Duodenal mucosa (tissue), 2 donors: Measurements from ENCODE around the gene RHCE.
"Not testable (repeated sequence)": the region's sequence is repeated elsewhere in the genome, so short reads cannot be mapped to it uniquely, and the experiment has no call there.

Experiments used
- H3K27ac ChIP-seq: one replicate; pipeline ENCODE4 v1.7.0; 2013; ENCODE audit warnings: low read depth, low read length
- H3K27me3 ChIP-seq, 2 donors: one replicate each; pipeline ENCODE4 v1.7.0; 2013; ENCODE audit warnings: low read length in 2 of 2, control low read depth in 1 of 2; ENCODE audit not compliant: insufficient read depth in 2 of 2, control insufficient read depth in 1 of 2
- H3K36me3 ChIP-seq, 2 donors: one replicate each; pipeline ENCODE4 v1.7.0; 2013; ENCODE audit warnings: low read length in 2 of 2, control low read depth in 1 of 2; ENCODE audit not compliant: insufficient read depth in 2 of 2, control insufficient read depth in 1 of 2
- H3K4me1 ChIP-seq, 2 donors: one replicate each; pipeline ENCODE4 v1.7.0; 2013; ENCODE audit warnings: low read length in 2 of 2, control low read depth in 1 of 2; ENCODE audit not compliant: insufficient read depth in 2 of 2, control insufficient read depth in 1 of 2
- H3K4me3 ChIP-seq, 2 donors: one replicate each; pipeline ENCODE4 v1.7.0; 2013; ENCODE audit warnings: low read length in 2 of 2, low read depth in 1 of 2
- H3K9ac ChIP-seq, 2 donors: one replicate each; pipeline ENCODE4 v1.7.0; 2013; ENCODE audit warnings: low read length in 2 of 2, low read depth in 1 of 2
- H3K9me3 ChIP-seq, 2 donors: one replicate each; pipeline ENCODE4 v1.7.0; 2013; ENCODE audit warnings: low read length in 2 of 2, control low read depth in 1 of 2; ENCODE audit not compliant: control insufficient read depth in 1 of 2

RHCE gene

DNA sequence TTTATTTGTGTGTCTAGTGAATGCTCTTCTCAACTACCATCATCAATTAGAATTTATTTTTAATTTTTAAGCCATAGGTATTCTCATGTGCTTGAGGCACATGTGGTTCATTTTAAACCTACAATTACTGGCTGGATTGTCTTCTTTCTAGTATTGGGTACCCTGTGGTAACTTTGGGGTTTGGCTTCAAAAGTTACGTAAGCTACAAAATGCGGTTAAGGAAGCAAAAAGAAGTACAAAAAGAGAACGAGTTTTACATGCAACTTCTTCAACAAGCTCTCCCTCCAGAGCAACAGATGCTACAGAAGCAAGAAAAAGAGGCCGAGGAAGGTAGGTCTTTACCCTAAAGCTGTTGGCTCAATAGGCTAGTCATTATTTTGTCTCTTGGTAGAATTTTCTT lies 35.9 kb upstream of the RHCE start:
- no peak overlapping the region for H3K4me3 ChIP-seq
- no peaks in the 10 kb centered on the region for H3K9me3 ChIP-seq
- no peak overlapping the region for H3K9ac ChIP-seq
- H3K27me3 ChIP-seq, result no peaks in the 10 kb centered on the region
- H3K36me3 ChIP-seq, result peaks cover 4 to 29% of the 10 kb centered on the region in 2 donors
- H3K27ac ChIP-seq, result no peak overlapping the region
- H3K4me1 ChIP-seq, result no peaks in the 10 kb centered on the region

- H3K4me3 ChIP-seq, result no peak overlapping the region
- H3K27me3 ChIP-seq, result no peaks in the 10 kb centered on the region
- no peak overlapping the region for H3K9ac ChIP-seq
- H3K27ac ChIP-seq, result no peak overlapping the region
- H3K36me3 ChIP-seq, result peaks cover 0 to 13% of the 10 kb centered on the region in 2 donors
- H3K9me3 ChIP-seq, result no peaks in the 10 kb centered on the region
- no peaks in the 10 kb centered on the region for H3K4me1 ChIP-seq
These were observed 31.3 kb upstream of the RHCE start for GRCh38 chr1:25451908-25452307.

DNA sequence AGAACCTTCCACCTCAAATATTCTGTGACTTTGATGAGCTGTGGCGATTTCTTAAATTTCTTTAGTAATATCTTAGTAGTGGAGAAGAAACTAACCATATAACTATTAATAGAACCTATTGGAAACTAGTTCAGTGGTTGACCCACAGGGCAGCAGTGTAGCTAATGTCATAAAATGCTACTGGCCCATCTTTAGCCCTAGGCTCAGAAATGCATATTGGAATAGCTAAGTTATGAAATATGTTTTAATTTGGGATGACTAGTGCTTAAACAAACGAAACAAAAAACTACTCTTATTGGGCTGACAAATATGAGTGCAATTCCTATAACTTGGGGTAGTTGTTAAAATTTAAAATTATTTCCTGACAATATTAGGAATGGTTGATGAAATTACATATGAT lies 30.3 kb upstream of the RHCE start:
- Histone ChIP-seq H3K9me3 (no peaks in the 10 kb centered on the region), H3K9ac (no peak overlapping the region), H3K36me3 (peaks cover 0 to 7% of the 10 kb centered on the region in 2 donors), H3K4me1 (no peaks in the 10 kb centered on the region), H3K27ac (no peak overlapping the region), H3K4me3 (no peak overlapping the region), H3K27me3 (no peaks in the 10 kb centered on the region)

GRCh38 chr1:25447547-25447946 lies 26.9 kb upstream of the RHCE start:
- H3K27ac ChIP-seq, result no peak overlapping the region
- no peaks in the 10 kb centered on the region for H3K27me3 ChIP-seq
- no peak overlapping the region for H3K4me3 ChIP-seq
- H3K9me3 ChIP-seq, result no peaks in the 10 kb centered on the region
- peaks cover 0 to 2% of the 10 kb centered on the region in 2 donors for H3K36me3 ChIP-seq
- no peaks in the 10 kb centered on the region for H3K4me1 ChIP-seq
- H3K9ac ChIP-seq, result no peak overlapping the region

DNA sequence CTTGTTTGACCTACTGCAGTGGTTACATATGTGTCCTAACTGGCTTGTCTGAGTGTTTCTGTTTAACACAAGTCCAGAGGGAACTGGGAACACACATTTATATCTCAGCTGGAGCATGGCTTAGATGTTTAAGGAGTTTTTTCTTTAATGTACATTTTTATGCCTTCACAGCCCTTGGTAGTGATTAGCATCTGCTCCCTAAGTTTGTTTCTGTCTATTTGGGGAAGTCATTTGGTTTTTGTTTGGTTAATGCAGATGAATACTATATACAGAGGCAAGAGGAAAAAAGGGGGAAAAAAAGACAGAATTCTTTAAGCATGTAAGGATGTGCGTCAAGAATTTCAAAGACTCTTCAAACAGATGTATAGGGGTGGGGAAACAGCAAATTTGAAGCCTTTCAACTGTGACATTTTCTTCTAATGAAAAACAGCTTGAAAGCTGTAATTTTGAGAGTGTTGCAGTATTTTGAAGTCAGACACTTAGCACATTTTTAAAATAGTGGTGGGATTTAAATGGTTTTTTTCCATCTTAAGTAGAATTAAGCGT lies 25.4 kb upstream of the RHCE start:
- no peak overlapping the region for H3K9ac ChIP-seq
- H3K36me3 ChIP-seq, result peaks cover 0 to 2% of the 10 kb centered on the region in 2 donors
- H3K9me3 ChIP-seq, result no peaks in the 10 kb centered on the region
- no peak overlapping the region for H3K4me3 ChIP-seq
- H3K27ac ChIP-seq, result no peak overlapping the region
- no peaks in the 10 kb centered on the region for H3K27me3 ChIP-seq
- H3K4me1 ChIP-seq, result no peaks in the 10 kb centered on the region

GRCh38 chr1:25444604-25445003 lies 24.0 kb upstream of the RHCE start:
- not testable (repeated sequence) for H3K9ac ChIP-seq, H3K27me3 ChIP-seq, H3K9me3 ChIP-seq, H3K27ac ChIP-seq, H3K4me1 ChIP-seq, H3K36me3 ChIP-seq, H3K4me3 ChIP-seq

DNA sequence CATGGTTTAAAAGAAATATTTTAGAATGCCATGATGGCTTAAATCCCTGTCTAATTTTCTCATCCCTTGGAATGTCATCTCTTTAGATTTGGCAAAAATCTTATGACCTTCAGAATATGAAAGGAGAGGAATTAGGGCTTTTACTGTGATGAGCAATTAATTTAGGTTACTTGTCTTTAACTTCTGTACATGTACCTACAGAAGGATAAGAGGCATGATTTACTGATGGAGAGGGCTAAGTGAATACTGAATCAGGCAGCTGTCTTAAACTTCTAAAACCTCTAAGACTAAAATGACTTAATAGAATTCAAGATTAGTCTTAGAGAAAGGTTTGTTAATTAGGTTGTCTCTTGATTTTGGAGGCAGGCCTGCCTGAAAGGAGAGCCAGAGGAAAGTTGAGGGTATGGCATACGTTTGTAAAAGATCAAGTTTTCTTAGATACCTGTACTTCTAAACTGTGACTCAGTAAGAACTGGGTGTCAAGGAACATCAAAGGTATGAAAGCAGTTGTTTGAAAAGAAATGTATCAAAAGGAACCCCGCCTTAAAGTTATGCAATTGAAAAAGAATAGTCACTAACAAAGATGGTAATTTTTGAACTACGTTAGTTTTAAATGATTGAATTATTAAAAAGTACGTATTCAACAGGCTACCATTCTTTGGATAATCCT lies 22.5 kb upstream of the RHCE start:
- H3K9ac ChIP-seq, result no peak overlapping the region
- H3K27ac ChIP-seq, result no peak overlapping the region
- H3K9me3 ChIP-seq, result no peaks in the 10 kb centered on the region
- no peaks in the 10 kb centered on the region for H3K27me3 ChIP-seq
- no peaks in the 10 kb centered on the region for H3K36me3 ChIP-seq
- H3K4me3 ChIP-seq, result no peak overlapping the region
- H3K4me1 ChIP-seq, result no peaks in the 10 kb centered on the region

DNA sequence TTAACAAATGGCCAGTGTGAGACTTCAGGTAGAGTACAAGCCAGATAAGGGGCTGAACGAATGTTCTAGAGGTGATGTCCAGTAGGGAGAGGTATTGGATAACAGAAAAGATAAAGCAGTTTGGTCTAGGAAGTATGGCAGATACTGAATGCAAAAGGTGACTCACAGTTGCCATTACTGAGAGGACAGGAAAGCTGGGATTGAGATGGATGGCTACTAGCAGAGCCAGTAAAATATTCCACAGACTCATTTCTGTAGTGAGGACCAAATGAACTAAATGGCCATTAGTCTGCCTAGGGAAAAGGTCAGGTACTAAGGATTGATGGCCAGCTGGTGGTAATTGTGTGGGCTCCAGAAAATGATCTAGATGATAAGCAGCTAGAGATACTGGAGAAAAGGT lies 21.6 kb upstream of the RHCE start:
- H3K27me3 ChIP-seq, result no peaks in the 10 kb centered on the region
- H3K9me3 ChIP-seq, result no peaks in the 10 kb centered on the region
- H3K9ac ChIP-seq, result no peak overlapping the region
- H3K4me1 ChIP-seq, result no peaks in the 10 kb centered on the region
- H3K36me3 ChIP-seq, result no peaks in the 10 kb centered on the region
- no peak overlapping the region for H3K4me3 ChIP-seq
- H3K27ac ChIP-seq, result no peak overlapping the region

DNA sequence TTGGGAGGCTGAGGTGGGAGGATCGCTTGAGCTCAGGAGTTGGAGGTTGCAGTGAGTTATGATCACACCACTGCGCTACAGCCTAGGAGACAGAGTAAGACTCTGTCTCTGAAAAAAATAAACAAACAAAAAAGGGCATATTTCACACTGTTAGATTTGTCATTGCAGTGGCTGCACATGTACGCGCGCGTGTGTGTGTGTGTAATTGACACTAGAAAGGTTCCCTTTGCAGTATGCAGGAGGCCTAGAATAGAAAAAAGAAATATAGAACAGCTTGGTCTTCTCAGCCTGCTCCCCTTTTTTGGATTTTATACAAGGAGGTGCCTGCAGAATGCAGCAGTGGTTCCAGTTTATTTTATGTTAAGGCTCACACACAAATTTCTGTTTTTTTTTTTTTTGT lies 18.7 kb upstream of the RHCE start:
- Histone ChIP-seq H3K4me1 (peaks cover 21 to 25% of the 10 kb centered on the region in 2 donors), H3K27ac (no peak overlapping the region), H3K9ac (no peak overlapping the region), H3K27me3 (no peaks in the 10 kb centered on the region), H3K9me3 (no peaks in the 10 kb centered on the region), H3K4me3 (no peak overlapping the region), H3K36me3 (no peaks in the 10 kb centered on the region)

- Histone ChIP-seq H3K9me3 (no peaks in the 10 kb centered on the region), H3K36me3 (no peaks in the 10 kb centered on the region), H3K27ac (no peak overlapping the region), H3K9ac (no peak overlapping the region), H3K27me3 (no peaks in the 10 kb centered on the region), H3K4me3 (no peak overlapping the region), H3K4me1 (peaks cover 36 to 40% of the 10 kb centered on the region in 2 donors)
These were observed 17.0 kb upstream of the RHCE start for GRCh38 chr1:25437672-25438071.
